Activated CD4-positive, alpha-beta T cell treated with anti-CD3 and anti-CD28 coated beads, Interleukin-2, amount 50 U/mL, for 48 hours (primary cell): ENCODE measurements around the gene NDUFAF3.

ENCODE experiments used
- DNase-seq, 2 experiments: peaks; one replicate each; pipeline ENCODE4 v3.0.0-alpha.2; 2020

Gene NDUFAF3

DNA sequence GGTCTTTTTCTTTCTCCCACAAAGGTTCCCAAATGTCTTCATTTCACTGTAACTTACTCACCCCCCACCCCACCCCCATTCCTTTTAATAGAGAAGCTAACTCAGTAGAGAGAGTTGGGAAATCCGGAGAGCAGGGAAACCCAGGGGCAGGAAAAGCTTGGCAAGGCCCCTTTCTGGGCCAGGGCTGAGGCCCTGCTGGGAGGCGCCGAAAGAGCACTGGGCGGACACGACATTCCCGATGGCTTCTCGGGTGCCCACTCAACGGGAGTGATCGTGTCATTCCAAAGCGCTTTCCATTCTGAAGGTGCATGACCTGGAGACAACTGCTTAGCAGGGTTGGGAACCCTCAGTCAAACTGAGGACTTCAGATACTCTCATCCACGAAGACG is 2.0 kb upstream of the NDUFAF3 start:
- no peak for DNase-seq

GRCh38 chr3:49020330-49021212 is 1.4 kb upstream of the NDUFAF3 start:
- peak in 1 of 2 experiments; percentile 48 for DNase-seq

DNA sequence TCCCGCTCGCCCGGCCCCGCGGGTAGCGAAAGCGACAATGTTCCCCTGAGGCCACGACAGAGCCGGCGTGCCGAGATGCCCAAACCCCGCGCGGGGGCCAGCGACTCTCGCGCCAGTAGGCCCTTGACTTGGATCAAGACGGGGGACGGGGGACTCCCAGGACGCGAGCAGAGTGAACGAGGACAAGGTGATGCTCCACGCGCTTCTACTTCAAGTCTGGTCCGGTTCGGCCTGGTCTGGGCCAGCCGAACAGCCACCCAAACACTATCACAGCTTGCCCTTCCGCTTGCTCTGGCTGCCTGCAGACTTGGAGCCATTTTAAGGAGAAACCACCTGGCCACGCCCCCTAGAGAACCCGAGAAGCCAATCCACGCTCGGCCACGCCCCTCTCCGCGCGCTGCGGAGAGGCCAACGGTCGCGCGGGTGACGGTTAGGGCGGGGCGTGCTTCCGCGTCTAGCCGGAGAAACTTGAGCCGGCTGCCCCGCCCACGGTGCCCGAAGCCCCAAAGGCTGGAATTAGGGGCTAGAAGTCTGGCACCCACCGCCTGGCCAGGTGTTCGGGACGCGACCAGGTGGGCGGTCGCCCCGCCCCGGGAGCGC is 608 bp upstream of the NDUFAF3 start:
- peak; percentile 99 to 100 for DNase-seq

- peak in 1 of 2 experiments; percentile 41 for DNase-seq
These were observed 809 bp downstream of the NDUFAF3 start for GRCh38 chr3:49022688-49023171.

- no peak for DNase-seq
These were observed 1.9 kb downstream of the NDUFAF3 start for GRCh38 chr3:49023775-49024174.

GRCh38 chr3:49024449-49024848 is 2.5 kb downstream of the NDUFAF3 start:
- no peak for DNase-seq

DNA sequence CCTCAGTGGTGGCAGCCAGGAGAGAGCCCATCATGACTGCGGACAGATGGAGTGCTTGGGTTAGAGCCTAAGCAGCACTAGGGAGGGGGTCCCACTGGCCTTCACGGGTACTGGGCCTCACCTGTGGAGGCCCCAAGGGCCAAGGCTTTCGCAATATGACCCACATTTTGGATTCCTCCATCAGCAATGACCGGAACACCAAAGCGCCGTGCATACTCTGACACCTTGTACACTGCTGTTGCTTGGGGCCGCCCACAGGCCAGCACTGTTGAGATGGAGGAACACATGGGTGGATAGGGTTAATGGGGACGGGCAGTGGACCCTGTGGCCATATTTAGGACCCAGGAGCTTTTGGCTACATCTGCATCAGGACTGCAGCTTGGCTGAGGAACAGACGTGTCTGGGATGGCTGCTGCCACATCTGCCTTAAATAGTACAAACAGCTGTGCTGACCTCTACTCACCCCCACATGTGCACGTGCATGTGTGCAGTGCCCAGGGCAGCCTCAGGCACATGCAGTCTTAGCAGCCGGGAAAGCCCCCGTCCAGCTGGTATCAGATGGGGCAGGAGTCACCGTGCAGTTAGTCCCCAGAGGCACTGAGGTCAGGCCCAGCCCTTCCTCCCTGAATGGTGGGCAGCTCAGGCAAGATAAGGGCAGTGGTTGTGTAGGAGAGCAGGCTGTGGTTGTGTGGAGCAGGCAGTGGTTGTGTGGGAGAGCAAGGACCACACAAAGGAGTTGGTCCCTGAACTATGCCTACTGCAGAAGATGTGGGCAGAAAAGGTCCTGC is 3.3 kb downstream of the NDUFAF3 start:
- DNase-seq, result no peak

GRCh38 chr3:49025793-49026520 is 4.0 kb downstream of the NDUFAF3 start:
- DNase-seq, result no peak

DNA sequence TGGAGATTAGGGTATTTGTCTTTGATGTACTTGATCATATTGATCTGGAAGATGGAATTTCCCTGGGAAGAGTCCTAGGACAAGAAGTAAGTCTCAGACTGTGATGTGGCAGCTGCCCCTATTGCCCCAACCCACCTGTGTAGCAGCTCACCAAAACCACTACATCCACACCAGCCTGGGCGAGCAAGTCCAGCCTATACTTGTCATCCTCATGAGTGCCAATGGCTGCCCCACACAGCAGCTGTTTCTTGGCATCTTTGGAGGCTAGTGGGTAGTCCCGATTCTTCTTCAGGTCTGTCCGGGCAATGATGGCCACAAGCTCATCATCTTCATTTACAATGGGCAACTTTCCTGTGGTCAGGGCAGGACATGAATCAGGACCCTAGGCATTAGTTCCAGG is 4.6 kb downstream of the NDUFAF3 start:
- no peak for DNase-seq

DNA sequence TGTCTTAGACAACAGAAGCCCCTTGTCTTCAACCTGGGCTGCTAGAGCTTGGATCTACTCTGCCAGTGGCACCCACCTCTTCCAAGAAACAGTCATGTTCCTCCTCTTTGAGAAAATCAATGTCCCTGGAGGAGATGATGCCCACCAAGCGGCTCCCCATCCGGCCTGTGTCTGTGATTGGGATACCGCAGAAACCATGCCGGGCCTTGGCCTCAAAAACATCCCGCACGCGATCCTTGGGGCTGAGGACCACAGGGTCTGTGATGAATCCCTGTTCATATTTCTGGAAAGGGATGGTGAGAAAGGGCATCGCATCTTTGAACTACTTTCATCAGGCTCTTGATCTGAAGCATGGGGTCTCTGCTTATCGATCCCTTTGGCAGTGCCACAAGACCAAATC is 5.7 kb downstream of the NDUFAF3 start:
- peak in 1 of 2 experiments; percentile 13 for DNase-seq

GRCh38 chr3:49028298-49028672 is 6.4 kb downstream of the NDUFAF3 start:
- DNase-seq, result no peak

- peak; percentile 93 to 94 for DNase-seq
These were observed 7.0 kb downstream of the NDUFAF3 start, which contains the start of gene IMPDH2 for GRCh38 chr3:49028673-49029562. IMPDH2 (minus strand) TSS chr3:49029398; CDS start chr3:49029350, 48 bp downstream.

- no peak for DNase-seq
These were observed 7.6 kb downstream of the NDUFAF3 start for GRCh38 chr3:49029563-49029884.

GRCh38 chr3:49030321-49030720 is 8.4 kb downstream of the NDUFAF3 start:
- no peak for DNase-seq

DNA sequence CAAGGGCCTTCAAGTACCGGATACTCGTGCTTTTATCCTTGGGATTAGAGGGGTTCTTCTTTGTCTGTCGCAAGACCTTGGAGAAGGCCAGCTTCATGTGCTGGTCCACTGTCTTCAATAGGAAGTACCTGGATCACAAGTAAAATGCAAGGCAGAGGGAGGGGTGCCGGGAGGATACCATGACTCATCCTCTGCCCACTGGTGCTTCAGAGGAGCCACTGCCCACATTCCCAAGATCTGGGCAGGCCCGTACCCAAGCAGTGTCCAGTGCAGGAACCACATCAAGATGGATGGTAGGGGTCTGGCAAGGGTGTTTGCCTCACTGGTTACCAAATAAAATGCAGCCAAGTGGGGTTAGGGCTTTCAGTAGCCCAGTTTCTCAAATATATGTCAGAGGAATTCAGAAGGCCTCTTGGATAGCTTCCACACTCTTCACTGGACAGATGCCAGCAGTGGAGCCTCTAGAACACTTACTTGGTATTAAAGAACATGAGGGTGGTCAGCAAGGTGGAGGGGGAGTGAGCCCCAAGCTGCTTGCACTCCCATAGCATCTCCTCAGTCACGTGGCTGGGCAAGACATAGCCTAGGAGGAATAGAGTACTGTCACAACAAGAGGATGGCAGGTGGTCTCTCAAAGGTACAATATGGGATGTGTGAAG is 10.9 kb downstream of the NDUFAF3 start:
- DNase-seq, result no peak

GRCh38 chr3:49034650-49035049 is 12.7 kb downstream of the NDUFAF3 start:
- no peak for DNase-seq

DNA sequence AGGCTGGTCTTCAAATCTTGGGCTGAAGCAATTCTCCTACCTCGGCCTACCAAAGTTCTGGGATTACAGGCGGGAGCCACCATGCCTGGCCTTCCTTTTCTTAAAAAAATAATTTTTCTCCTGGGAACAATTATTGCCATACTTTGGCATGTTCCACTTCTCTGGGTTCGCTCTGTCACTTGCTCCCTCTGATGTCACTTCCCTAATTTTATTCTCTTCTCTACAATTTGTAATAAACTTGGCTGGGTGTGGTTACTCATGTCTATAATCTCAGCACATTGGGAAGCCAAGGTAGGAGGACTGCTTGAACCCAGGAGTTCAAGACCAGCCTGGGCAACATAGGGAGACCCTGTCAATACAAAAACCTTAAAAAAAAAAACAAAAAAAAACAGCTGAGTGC is 13.4 kb downstream of the NDUFAF3 start:
- no peak for DNase-seq

DNA sequence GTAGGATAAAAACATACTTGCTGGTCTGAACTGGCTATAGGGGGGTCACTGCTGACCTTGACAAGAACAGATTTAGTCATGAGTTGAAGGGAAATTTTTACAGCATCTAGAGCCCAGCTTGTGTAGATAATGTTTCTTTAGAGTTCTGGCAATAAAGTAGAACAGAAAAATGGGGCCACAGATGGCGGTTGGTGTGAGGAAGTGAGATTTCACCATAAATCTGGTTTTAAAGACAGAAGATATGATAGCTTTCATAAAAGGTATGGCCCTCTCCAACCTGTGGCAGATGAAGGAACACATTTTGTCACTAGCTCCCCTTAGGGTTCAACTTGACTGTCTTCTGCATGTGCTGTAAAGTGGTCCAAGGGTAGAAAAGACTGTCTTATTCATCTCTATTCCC is 31.6 kb downstream of the NDUFAF3 start:
- DNase-seq, result no peak

GRCh38 chr3:49054344-49054862 is 32.5 kb downstream of the NDUFAF3 start:
- DNase-seq, result no peak

- no peak for DNase-seq
These were observed 35.3 kb downstream of the NDUFAF3 start for GRCh38 chr3:49057268-49057667.

- no peak for DNase-seq
These were observed 36.1 kb downstream of the NDUFAF3 start for GRCh38 chr3:49058011-49058410.
